ENCODE data around the gene ADPGK.

Gene ADPGK

GRCh38 chr15:72787526-72787925, 4.0 kb upstream of the ADPGK start:
- no peak for DNase-seq

GRCh38 chr15:72786676-72787345, 3.3 kb upstream of the ADPGK start:
- no peak for DNase-seq

GRCh38 chr15:72786242-72786641, 2.7 kb upstream of the ADPGK start:
- no peak for DNase-seq

- no peak for DNase-seq
Measured at GRCh38 chr15:72785841-72786240, 2.3 kb upstream of the ADPGK start.

GRCh38 chr15:72785432-72785831, 1.9 kb upstream of the ADPGK start:
- no peak for DNase-seq

- DNase-seq = no peak
Measured at GRCh38 chr15:72784456-72784876, 908 bp upstream of the ADPGK start.

GRCh38 chr15:72783004-72783639, 436 bp downstream of the ADPGK start:
- no peak for DNase-seq

GRCh38 chr15:72782274-72783003, 1.1 kb downstream of the ADPGK start:
- DNase-seq = no peak

GRCh38 chr15:72781631-72782030, 1.9 kb downstream of the ADPGK start:
- DNase-seq = no peak

GRCh38 chr15:72778796-72779195, 4.8 kb downstream of the ADPGK start:
- DNase-seq = no peak

GRCh38 chr15:72774696-72775383, 8.7 kb downstream of the ADPGK start:
- DNase-seq = no peak

- no peak for DNase-seq
Measured at GRCh38 chr15:72771329-72771725, 12.2 kb downstream of the ADPGK start.

GRCh38 chr15:72770673-72771328, 12.8 kb downstream of the ADPGK start:
- DNase-seq = no peak

GRCh38 chr15:72766780-72767179, 16.8 kb downstream of the ADPGK start:
- no peak for DNase-seq

GRCh38 chr15:72766025-72766424, 17.5 kb downstream of the ADPGK start:
- no peak for DNase-seq

- no peak for DNase-seq
Measured at GRCh38 chr15:72764656-72765055, 18.9 kb downstream of the ADPGK start.

GRCh38 chr15:72760590-72761260, 22.8 kb downstream of the ADPGK start:
- DNase-seq = no peak

- DNase-seq = no peak
Measured at GRCh38 chr15:72758182-72758581, 25.4 kb downstream of the ADPGK start.

GRCh38 chr15:72754096-72754495, 29.5 kb downstream of the ADPGK start:
- no peak for DNase-seq

- no peak for DNase-seq
Measured at GRCh38 chr15:72751751-72752455, 31.7 kb downstream of the ADPGK start.

GRCh38 chr15:72749700-72750099, 33.9 kb downstream of the ADPGK start:
- DNase-seq = no peak

- DNase-seq = no peak
Measured at GRCh38 chr15:72740219-72740618, 43.3 kb downstream of the ADPGK start.
